Psoas muscle (tissue), 8 donors: ENCODE data around the gene HYAL3. TPM values are rescaled to one million over a fixed set of nuclear protein-coding genes. Genes with fewer than 3 reads are reported as not detected.
A peak's percentile ranks its signal among the peaks of the same experiment; 100 is the strongest.

ENCODE experiments used
- ATAC-seq, 4 donors: fragments of 200-7000 bp; cut with Tn5 transposase; one replicate each; pipeline ENCODE4 v1.9.1; 2020; ENCODE audit warnings: moderate library complexity in 3 of 4, mild to moderate bottlenecking in 2 of 4
- DNase-seq, 2 donors: peaks; one replicate each; pipeline ENCODE4 v3.0.0-alpha.2; 2020
- H3K27ac ChIP-seq: fragments of 200-600 bp; one replicate; pipeline ENCODE4 v1.8.0; 2022
- H3K27me3 ChIP-seq, 3 donors: fragments of 200-600 bp in 1 of 3; one replicate each; pipeline versions ENCODE4 v1.6.1 to v1.8.0; 2013 to 2022; ENCODE audit warnings: low read length in 2 of 3, mild to moderate bottlenecking in 2 of 3, moderate library complexity in 1 of 3; ENCODE audit not compliant: insufficient read depth in 3 of 3
- H3K36me3 ChIP-seq, 2 donors: fragments of 200-600 bp in 1 of 2; one replicate each; pipeline versions ENCODE4 v1.6.1 to v1.8.0; 2013 to 2022; ENCODE audit warnings: low read depth in 1 of 2, mild to moderate bottlenecking in 1 of 2, moderate library complexity in 1 of 2; ENCODE audit not compliant: insufficient read depth in 1 of 2
- H3K4me1 ChIP-seq: fragments of 200-600 bp; one replicate; pipeline ENCODE4 v1.8.0; 2022
- H3K4me3 ChIP-seq: fragments of 200-600 bp; one replicate; pipeline ENCODE4 v1.8.0; 2022; ENCODE audit warnings: mild to moderate bottlenecking
- H3K9me3 ChIP-seq: fragments of 200-600 bp; one replicate; pipeline ENCODE4 v1.8.0; 2022
- WGBS, 3 donors: extraction: QIAGEN DNeasy Blood & Tissue Kit; methylation state at CpG; one replicate each; pipeline versions ENCODE4 v1.1.6 to v1.1.7; 2013; 5-methylcytosine and 5-hydroxymethylcytosine counted together
- intact Hi-C, 2 donors: fragments of 100-400 bp; cut with DNase I; formaldehyde crosslinking; loops; one replicate each; pipeline versions ENCODE4 v1.11.0 to v1.14.2; 2022
- long read RNA-seq, 2 donors: library from polyadenylated mRNA; unstranded; transcript quantifications; one replicate each; pipeline ENCODE4 v2.0.0, GENCODE V29; 2021
- polyA plus RNA-seq, 3 donors: library from polyadenylated mRNA; stranded (reverse); fragments of 200-250 nt; gene quantifications; one replicate each; pipeline ENCODE4 v1.2.3, GENCODE V29; 2013
- total RNA-seq, 4 donors: library from RNA; stranded (reverse); fragmentation: NEBNext Ultra II Directional in 2 of 4; extraction: Animal tissue kit (Norgen Biotek cat#: 25700) in 2 of 4; gene quantifications; one replicate each; pipeline versions ENCODE4 v1.2.1 to v1.2.4, GENCODE V29; 2021 to 2023
- TF ChIP-seq, protein P1 (sequence below): fragments of 200-600 bp; IDR thresholded peaks from one replicate; pipeline ENCODE4 v1.8.0; 2022; ENCODE audit warnings: antibody characterized with exemption
- donor health status: healthy with polysubstance abuse.
- donor health status: DM: no; HTN: no; CAD: no; lungs with moderate emphysema.
- donor health status: Bipolar disorder and iron deficiency.
- donor health status: healthy.
- donor health status: DM: yes; HTN: yes; CAD: no.
- donor health status: DM: no; HTN: no; CAD: no.
- donor health status: DM: no; HTN: no; CAD: no.
- donor health status: DM: yes; HTN: yes; CAD: no.

Gene HYAL3, protein sequence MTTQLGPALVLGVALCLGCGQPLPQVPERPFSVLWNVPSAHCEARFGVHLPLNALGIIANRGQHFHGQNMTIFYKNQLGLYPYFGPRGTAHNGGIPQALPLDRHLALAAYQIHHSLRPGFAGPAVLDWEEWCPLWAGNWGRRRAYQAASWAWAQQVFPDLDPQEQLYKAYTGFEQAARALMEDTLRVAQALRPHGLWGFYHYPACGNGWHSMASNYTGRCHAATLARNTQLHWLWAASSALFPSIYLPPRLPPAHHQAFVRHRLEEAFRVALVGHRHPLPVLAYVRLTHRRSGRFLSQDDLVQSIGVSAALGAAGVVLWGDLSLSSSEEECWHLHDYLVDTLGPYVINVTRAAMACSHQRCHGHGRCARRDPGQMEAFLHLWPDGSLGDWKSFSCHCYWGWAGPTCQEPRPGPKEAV
- total RNA-seq (1 to 10 TPM in 1 of 4 donors, under 1 TPM in 3; 0.28 to 2.1 (median 0.65) TPM), polyA plus RNA-seq (1 to 10 TPM in 2 of 3 donors, under 1 TPM in 1; 0.23 to 3.4 (median 1.2) TPM)
- long read RNA-seq, donor 1 = 0 reads
- long read RNA-seq, donor 2 = 0 reads

DNA sequence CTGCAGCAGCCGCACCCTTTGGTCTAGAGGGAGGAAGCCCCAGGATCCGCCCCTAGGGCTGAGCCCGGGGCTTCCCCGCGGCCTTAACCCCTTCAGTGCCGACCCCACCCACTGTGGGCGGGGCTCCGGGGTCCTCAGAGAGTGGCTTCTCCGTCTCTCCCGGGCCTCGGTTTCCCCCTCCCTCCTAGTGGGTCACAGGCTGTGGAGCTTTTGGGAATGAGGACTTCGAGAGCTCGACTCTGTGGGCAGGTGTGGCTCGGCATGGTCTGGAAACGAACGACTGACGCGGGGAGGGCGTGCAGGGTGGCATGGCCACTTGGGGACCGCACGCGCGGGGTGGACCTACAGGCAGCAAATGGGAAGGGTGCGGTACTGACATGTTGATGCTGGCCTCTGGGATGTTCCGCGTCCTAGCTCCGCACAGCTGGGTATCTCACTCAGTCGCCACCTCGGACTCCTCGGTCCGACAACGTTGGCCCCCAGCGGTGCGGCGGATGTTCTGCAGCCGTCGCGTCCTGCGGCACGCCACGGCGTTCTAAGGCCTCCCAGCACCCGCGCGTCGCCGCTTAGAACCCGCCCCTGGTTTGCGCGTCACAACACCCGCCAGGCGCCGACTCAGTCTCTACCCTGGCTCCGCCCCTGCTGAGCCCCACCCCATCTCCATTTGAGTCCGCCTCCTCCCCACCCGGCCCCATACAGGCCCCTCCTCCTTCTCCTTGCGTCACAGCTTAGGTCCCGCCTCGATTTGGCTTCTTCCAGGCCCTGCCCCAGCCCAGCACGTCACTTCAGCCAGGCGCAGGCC, at the start of gene HYAL3, which contains the start of gene NAA80:
Gene HYAL3, minus strand, starts transcription at position 570 of the 802 bp plus-strand sequence. CDS start 3,803 bp downstream, outside the sequence.
Gene NAA80, minus strand, starts transcription at position 570 of the 802 bp plus-strand sequence. CDS start 1,942 bp downstream, outside the sequence.
- Histone ChIP-seq H3K36me3 (peaks cover 0 to 6% of the 10 kb centered on the region in 2 donors), H3K4me3 (peak within 1 kb of the TSS; percentile 76), H3K27me3 (no peaks in the 10 kb centered on the region), H3K4me1 (peaks cover 29% of the 10 kb centered on the region), H3K27ac (peak within 1 kb of the TSS; percentile 88), H3K9me3 (no peaks in the 10 kb centered on the region)
- TF ChIP-seq, protein P1, sequence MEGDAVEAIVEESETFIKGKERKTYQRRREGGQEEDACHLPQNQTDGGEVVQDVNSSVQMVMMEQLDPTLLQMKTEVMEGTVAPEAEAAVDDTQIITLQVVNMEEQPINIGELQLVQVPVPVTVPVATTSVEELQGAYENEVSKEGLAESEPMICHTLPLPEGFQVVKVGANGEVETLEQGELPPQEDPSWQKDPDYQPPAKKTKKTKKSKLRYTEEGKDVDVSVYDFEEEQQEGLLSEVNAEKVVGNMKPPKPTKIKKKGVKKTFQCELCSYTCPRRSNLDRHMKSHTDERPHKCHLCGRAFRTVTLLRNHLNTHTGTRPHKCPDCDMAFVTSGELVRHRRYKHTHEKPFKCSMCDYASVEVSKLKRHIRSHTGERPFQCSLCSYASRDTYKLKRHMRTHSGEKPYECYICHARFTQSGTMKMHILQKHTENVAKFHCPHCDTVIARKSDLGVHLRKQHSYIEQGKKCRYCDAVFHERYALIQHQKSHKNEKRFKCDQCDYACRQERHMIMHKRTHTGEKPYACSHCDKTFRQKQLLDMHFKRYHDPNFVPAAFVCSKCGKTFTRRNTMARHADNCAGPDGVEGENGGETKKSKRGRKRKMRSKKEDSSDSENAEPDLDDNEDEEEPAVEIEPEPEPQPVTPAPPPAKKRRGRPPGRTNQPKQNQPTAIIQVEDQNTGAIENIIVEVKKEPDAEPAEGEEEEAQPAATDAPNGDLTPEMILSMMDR = peak; percentile 43
- 0 to 1% (median 1%) methylated on average over 46 to 61 of the region's 61 CpGs for WGBS, 3 donors
- intact Hi-C loops = no loop called here
- ATAC-seq (peak; percentile 89 to 91 (median 89)), DNase-seq (peak; percentile 99 to 100)

DNA sequence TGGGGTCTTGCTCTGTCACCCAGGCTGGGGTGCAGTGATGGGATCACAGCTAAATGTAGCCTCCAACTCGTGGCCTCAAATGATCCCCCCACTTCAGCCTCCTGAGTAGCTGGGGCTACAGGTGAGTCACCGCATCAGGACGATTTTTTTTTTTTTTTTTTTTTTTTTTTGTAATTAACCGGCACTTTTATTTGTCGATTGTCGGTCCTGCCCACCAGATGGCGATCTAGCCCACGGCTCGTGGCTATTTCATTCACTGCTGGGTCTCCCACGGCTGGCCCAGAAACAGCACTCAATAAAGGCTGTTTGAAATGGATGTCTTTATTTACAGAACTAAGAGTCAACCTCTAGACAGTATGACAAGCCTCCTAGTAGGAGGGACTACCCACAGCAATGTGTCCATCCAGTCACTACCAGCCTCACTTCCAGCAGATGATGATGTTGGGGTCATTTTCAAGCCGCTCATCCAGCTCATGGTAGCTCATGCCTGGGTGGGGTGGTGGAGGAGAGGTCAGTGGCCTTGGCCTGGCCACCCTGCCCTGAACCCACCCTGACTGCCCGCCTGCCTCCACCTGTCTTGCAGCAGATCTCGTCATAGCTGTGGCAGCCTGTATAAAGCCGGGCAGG, 48.1 kb upstream of the HYAL3 start:
- Histone ChIP-seq H3K27me3 (no peaks in the 10 kb centered on the region), H3K36me3 (peaks cover 0 to 19% of the 10 kb centered on the region in 2 donors), H3K9me3 (no peaks in the 10 kb centered on the region), H3K4me1 (peaks cover 27% of the 10 kb centered on the region), H3K4me3 (no peak overlapping the region), H3K27ac (no peak overlapping the region)
- TF ChIP-seq, protein P1 = peak; percentile 61
- ATAC-seq = peak in 1 of 4 donors; percentile 10
- WGBS, 3 donors = 25 to 29% (median 28%) methylated on average over 14 of the region's 14 CpGs
- DNase-seq = peak; percentile 69 to 83
- intact Hi-C loops = loop anchor here in 1 of 2 donors (2.0 kb wide), 1 partner anchor 196 kb away; no protein-coding TSS in a partner anchor

DNA sequence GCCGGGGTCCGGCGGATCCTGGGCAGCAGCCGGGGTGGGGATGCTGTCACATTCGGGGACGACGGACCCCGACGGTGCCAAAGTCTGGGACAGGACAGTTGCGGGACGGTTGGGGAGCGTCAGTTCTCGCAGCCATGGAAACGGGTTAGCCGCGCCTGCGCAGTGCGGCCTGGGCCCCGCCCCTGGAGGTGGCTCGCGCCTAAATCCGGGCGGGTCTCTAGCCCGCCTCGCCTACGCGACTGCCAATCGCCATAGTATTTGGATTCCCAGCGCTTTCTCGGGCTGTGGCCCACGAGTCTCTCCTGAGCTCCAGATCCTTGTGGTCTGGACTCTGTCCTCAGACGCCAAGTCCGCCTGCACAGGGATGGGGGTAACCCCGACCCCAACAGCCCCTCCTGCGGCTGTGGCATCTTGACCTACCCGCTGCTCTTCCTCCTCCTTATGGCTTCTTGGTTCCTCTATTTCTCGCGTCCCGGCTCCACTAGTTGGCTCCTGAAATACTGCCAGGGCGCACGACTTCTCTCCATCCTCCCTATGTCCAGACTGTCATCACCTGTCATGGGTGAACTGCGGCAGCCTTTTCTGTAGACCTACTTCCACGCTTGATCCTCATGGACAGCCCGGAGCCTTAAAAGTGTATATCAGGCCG, 46.5 kb upstream of the HYAL3 start, which contains the start of gene ZMYND10:
Gene ZMYND10, minus strand, starts transcription at position 147 of the 649 bp plus-strand sequence. CDS start 153 bp downstream, outside the sequence.
- intact Hi-C loops = loop anchor here in 1 of 2 donors (2.0 kb wide), 1 partner anchor 197 kb away; no protein-coding TSS in a partner anchor
- peaks cover 21% of the 10 kb centered on the region for H3K4me1 ChIP-seq
- DNase-seq (peak; percentile 71 to 81), ATAC-seq (no peak)
- TF ChIP-seq, protein P1 = no peak
- peak within 1 kb of the TSS; percentile 44 for H3K4me3 ChIP-seq
- H3K9me3 ChIP-seq = no peaks in the 10 kb centered on the region
- peaks cover 0 to 19% of the 10 kb centered on the region in 2 donors for H3K36me3 ChIP-seq
- no peak within 1 kb of the TSS for H3K27ac ChIP-seq
- WGBS, 3 donors = 16 to 20% (median 17%) methylated on average over 45 of the region's 45 CpGs
- H3K27me3 ChIP-seq = no peaks in the 10 kb centered on the region

DNA sequence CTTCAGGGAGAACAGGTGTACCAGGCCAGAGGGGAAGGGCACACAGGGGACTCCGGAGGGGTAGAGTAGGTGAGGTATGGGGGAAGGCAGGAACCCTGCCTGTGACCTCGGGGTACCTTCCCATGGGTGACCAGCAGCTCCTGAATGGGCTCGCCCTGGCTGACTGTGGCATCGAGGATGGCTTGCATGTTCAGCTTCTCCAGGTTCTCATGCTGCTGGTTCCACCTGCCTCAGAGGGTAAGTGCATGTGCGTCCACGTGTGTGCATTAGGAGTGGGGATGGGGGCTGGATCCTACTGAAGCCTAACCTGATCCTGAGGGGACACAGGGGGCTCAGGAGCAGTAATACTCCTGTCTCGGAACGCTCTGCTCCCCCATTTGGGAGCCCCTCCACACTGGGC, 45.8 kb upstream of the HYAL3 start:
- Histone ChIP-seq H3K9me3 (no peaks in the 10 kb centered on the region), H3K27ac (no peak overlapping the region), H3K27me3 (no peaks in the 10 kb centered on the region), H3K4me1 (peaks cover 25% of the 10 kb centered on the region), H3K36me3 (peaks cover 0 to 19% of the 10 kb centered on the region in 2 donors), H3K4me3 (peak overlapping the region; percentile 44)
- DNase-seq (no peak), ATAC-seq (no peak)
- TF ChIP-seq, protein P1 = no peak
- intact Hi-C loops = no loop called here
- WGBS, 3 donors = 78 to 90% (median 80%) methylated on average over 8 of the region's 8 CpGs
